IPS-NIHi7 (cell line): ENCODE measurements around the gene TEAD1.

Experiments
- DNase-seq: peaks from one replicate; pipeline ENCODE4 v3.0.0; 2012; ENCODE audit warnings: mixed read lengths; ENCODE audit errors: extremely low spot score

The TEAD1 gene

DNA sequence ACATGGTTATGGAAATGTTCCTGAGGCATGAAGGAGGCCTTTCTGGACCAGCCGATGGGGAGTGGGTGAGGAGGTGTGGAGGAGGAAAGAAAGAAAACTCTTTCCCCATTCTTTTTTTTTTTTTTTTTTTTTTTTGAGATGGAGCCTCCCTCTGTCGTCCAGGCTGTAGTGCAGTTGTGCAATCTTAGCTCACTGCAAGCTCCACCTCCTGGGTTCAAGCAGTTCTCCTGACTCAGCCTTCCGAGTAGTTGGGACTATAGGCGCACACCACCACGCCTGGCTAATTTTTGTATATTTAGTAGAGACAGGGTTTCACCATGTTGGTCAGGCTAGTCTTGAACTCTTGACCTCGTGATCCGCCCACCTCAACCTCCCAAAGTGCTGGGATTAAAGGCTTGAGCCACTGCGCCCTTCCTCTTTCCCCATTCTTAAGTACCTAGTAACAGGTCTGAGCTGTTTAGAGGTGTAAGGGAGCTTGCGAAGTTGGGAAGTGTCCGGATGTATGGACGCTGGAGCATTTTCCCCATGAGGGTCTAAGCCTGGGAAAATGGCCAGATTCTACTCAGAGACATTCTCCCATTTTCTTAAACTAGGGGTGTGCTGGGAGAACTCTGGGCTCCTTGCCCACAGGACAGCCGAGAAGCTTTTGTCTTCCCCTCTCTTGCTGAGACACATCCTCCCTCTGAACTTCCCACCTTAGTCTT is 135.8 kb downstream of the TEAD1 start:
- DNase-seq = no peak

DNA sequence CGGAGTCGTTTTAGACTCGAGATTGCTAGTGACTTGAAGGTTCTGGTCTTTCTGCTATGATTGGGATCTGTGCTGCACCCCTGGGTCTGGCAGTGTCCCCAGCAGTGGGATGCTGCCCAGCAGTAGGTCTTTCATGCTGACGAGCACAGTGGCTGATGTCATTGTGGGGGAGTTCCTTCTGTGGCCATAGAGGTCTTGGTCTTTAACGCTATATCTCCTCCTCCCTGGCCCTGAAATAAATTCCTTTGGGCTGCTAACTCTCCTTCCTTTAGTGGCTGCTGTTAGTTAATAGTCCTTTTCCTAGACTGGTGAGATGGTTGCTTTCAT is 136.3 kb downstream of the TEAD1 start:
- DNase-seq = no peak

DNA sequence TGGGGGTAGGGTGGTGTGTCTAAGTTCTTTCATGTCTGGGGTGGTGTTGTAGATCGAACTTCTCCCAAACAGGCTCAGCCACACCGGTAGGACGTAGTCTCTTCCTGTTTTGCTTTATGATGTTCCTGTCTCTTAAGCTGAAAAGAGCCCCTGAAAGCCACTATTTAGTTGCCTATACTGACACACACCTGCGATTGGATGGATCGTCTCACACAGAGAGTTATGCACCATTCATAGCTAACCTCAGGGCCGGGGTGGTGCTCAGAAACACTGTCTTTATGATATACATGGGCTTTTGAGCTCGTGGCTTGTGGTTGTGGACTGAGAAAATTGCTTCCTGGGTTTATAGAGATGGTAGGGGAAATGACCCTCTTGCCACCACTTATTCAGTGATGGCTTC is 137.6 kb downstream of the TEAD1 start:
- DNase-seq = no peak

DNA sequence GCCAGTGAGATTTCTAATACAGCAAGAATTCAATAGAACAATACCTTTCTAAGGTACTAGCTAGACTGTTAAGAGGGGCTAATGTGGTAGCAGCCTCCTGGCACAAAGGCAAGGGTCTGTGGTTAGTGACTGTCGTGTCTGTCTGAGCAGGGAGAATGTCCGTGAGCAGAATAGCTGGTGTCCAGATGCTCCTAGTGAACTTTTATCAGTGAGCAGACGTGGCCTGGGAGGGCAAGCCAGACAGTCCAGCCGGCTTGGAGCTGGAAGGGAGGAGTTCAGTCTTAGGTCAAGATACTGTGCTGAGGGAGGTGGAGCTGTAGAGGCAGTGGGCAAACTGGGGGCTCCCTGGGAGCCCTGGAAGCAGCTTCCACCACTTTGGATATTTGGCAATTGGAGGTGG is 138.6 kb downstream of the TEAD1 start:
- no peak for DNase-seq

DNA sequence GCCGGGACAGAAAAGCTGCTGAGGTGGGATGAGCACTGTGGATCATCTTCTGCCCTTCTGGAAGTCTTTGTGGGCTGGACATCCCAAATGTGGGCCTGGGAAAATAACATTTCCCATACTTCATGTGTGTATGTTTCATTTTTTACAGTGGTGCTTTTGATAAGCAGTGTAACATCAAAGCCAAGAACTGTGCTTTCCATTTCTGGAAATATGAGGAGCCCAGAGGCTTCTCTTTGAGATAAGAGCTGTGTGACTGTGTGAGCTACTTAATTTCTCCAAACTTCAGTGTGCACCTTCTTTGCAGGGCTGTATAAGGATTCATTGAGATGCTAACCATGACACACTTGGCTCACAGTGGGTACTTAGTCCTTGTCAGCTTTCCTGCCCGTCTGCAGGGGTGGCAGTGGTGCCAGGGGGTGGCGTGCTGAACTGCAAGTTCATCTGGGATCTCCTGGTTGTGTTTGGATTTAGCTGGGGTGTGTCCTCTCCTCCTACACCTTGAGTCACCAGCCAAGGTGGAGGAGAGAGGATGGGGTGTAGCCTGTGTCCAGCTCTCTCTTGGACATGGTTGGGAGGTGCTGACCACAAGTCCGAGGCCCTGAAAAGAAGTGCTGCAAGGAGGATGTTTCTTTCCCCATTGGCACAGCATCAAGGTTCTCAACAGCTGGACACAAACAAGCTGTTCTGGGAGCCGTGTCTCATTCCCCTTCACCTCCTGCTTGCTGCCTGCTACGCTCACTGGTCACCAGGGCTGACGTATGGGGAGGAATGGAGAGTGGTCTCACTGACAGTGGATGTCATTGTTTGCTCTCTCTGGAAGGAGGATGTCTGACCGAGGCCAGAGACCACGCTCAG is 139.4 kb downstream of the TEAD1 start:
- no peak for DNase-seq

DNA sequence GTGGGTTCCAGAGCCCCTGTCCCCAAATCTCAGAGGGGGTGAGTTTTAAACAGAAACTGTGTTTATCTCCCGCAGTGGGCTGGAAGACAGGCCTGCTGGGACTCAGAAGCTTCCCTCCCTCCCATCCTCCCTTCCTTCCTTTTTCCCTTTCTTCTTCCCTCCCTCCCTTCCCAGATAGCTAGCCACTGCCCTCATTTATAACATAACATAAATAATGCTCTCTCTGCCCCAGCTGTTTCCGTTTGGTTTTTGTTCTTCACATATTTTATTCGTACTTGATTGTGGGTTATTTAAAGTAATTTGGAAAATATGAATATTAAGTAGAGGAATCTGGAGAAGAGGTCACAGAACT is 140.9 kb downstream of the TEAD1 start:
- DNase-seq = no peak

DNA sequence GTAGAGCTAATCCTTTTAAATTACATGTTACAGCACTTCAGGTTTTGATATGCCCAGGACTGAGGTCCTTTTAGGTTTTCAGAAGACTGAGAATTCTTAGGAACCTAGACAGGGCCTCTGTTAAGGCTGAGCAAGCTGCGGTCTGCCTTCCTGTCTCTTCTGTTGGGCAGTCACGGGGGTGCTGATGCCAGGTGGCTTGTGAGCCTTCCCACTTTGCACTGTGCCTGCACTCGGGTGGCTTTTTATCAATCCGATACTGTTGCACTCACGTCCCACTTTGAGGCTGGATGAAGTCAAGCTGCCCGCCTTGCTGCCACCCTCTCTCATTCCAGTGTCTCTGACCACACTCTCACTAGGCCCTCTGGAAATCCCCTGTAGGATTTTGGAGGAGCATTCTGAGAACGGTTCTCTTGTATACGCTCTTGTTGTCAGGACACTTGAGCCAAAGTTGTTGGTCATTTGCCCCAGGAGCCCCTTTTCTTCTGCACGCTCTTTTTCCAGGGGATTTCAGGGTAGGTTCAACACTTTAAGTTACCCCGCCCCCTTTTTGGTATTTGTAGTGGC is 141.8 kb downstream of the TEAD1 start:
- DNase-seq = no peak

DNA sequence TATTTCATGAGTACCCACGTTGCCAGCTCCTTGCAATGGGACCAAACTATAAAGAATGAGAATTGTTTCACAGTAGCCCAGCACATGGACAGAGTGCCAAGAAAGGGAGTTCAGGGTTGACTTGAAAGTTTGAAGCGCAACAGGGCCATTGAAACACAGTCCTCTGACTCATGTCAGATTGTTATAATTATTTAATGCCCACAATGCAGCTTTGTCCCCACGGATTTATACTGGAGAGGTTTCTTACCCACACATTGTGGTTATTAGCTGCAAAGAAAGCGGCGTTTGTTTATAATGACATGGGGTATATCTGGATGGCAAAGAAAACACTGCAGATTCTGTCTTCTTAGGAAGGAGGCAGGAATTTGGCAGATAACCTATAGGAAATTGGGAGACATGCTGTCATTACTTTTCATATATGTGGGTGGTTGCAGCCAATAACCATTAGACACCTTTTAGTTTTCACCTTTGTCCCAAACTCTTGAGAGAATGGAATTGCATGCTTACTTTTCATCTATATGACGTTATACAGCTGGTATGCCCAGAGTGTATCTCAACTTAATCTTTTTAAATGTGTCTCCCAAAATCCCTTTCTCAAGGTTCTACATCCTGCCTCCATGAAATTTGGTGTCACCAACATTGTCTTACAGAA is 143.6 kb downstream of the TEAD1 start:
- no peak for DNase-seq

DNA sequence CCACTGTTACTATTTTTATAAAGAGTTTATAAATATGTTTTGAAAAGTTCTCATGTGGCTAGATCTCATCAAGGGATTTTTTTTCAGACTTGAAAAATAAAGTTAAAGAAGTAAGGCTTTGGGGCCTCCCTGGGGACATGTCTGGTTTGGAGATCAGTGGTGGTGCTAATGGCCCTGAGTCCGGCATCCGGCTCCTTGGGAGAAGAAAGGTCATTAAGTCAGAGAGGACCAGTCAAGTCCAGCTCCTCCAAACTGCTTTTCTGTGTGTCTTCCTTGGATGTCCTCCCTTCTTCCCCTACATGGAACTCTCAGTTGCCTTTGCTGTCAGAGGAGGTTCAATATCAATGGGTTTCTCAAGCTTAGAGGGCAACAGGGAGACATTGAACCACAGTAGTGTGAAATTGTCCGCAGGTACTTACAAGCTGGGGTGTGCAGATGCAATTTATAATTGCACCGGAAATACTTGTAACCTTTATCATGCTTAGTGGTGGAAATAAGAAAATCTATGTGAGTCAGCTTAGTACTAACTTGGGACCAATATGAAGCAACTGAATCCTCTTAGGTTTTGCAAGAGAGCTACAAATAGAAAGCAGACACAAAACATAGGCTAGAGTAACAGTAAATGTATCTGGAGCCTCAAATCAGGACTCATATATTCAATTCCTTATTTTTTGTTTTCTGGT is 144.3 kb downstream of the TEAD1 start:
- DNase-seq = no peak

DNA sequence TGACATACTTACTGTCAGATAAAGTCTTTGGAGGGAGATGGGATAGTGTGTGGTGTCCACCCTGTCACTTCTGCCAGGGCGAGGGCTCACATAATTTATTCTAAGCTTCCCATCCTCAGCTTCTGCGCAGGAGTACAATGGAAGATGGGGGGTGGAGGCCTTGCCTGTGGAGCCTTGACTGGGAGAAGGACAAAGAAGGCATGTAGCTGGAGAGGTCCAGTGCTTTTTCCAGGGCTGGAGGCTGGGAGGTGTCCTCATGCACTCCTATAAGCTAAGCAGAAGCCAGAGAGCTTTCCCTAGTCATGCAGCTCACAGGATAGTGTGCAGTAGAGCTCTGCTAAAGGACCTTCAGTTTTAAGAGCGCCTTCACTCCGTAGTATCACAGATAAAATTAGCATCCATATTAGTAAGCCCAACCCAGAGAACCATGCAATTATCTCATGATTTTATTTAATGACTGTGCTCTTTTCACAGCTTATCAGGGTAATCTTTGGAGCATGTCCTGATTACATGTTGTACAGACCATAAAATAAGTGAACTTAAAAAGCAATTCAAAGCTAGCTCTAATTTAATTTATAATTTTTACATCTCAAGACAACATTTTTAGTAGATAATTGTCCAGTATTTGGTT is 148.3 kb downstream of the TEAD1 start:
- no peak for DNase-seq

DNA sequence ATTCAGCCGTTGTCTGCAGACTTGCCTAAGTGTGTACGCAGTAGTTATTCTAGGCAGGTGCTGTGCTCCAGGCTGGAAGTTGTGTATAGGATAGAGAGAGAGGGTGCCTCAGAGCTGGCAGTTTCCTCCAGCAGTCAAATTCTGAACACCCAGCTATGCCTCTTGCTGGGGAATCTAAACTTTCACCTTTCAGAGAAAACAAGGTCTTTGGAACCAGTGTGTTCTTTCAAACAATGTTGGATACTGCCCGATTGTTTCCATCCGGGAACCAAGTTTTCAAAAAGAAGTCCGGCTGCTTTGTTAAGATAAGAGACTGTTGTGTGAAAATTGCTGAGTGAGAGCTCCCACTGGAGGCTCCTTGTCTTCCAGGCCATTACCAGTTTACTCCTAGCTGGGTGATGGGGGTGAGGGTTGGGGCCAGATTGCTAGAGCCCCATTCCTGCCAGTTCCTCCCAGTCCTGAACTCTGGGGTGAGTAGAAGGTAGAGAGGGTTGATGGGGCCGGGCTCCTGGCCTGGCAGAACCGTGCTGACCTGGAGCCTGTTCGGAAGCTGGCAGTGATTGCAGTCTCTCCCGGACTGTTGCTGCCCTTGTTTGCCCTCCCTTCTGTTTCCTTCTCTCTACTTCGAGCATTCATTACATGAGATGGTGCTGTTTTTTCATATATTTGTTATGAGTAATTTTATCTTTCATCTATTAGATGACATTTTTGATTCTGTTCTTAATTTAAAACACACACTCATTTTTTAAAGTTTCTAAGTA is 150.2 kb downstream of the TEAD1 start:
- no peak for DNase-seq

DNA sequence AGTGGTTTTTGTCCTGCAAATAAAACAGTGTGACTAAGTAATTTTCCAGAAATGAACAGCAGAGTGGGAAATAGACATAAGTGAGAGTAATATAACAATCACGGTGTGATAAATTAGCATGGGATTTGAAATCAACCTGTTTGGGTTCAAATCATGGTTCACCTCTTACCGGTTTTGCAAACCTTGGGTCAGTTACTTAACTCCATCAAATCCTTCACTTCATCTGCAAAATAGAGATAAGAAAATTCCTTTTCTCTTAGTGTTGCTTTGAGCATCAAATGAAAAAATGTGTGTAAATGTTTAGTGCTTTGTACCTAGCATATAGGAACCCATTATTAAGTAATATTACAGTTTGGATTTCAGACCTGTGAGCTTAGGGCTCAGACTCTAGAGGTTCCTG is 152.2 kb downstream of the TEAD1 start:
- no peak for DNase-seq

DNA sequence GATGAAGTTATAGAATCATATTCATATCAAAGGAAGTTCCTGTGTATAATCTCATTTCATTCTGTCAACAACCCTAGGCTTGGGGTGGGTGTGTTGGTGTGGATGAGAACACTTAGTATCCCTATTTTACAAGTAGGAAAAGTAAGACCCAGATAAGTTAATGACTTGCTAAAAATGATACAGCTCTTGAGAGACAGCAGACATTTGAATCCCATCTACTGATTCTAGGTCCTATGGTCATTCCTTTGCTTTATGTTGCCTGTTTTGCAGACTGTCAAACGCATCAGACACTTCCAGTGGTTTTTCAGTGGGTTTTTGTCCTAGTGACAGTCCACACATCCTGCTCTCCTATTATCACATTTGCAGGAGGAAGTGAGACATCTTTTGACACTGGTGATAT is 153.1 kb downstream of the TEAD1 start:
- no peak for DNase-seq

DNA sequence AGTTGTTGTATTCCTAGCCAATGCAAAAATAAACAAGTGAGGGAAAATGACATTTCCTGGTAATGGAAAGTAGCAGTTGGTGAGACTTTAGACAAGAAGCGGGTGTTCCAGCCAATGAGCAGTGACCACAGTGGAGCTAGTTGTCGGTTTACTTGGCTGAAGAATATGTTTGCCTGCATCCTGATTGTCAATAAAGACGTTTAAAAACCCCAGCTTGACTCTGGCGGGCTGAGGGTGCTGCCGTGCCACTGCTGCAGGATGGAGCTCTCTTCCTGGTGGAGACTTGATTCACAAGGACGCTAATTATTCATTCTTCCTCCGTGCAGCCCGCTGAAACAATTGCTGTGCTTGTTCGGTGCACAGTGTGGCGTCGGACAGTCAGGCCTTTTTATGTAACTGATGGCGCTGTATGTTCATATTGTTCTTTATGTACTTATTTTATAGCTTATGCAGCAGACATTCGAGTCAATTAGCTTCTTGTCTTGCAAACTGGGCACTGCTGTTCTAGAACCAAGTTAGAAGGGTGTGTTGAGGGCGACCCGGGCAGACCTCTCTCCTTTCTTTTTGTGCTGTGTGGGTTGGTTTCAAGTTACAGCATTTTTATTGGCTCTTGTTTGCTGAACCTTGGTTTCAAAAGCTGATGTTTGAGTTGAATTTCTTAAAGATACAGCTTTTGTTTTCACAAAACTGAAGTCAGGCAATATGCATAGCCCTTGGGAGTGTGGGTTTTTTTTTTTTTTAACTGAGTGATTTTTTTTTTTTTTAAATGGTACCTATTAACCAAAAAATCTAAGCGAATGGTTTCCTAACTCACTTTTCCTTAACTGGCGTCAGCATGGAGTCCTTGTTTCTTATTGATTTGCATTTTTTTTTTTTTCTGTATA is 153.9 kb downstream of the TEAD1 start:
- peak; percentile 62 for DNase-seq

DNA sequence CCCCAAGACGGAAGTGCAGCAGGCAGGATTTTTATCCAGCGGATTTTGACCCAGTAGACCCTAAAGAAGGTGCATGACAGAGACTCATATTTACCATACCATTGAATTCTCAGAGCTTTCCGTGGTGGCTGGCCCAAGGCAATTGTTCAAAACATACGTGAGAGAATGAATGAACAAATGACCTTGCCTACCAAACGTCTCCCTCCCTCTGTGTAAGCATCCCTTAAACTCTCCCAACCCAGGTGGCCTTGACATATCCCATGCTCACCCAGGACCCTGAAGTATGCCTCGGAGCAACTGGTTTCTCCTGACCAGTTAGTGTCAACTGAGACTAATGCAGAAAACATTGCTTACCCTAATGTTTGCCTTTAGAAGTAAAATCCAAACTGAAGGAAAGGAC is 154.9 kb downstream of the TEAD1 start:
- DNase-seq = no peak

DNA sequence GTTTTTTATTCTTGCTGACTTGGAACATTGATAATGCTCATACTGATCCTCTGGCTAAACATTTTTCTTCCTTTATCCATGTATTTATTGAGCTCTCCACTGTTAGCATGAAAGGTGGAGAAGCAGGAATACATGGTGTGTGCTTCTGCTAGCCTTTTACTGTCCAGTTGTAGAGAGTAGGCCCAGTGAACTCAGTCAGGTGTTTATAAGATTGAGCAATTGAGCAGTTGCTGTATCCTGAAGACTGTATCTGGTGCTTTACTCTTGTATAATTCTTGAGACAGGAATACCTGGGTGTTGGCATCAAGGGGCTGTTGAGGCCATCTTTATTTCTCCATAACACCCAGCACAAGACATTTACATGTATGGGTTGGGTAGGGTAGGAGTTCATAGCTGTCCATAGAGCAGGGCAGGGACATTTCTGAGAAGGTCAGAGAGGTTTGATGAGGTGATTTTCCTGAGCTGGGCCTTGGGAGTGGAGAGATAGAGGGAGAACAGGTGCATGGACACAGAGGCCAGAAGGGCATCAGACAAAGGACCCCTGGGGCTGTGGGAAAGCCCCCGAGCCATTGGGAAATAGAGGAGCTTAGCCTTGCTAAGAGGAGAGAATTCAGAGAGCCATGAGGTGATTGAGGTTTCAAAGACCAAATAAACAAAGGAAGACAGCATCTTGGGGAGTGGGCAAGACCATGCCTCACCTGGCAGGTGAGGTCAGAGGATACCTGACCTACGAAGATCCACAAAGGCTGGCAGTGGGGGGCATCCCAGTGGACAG is 155.5 kb downstream of the TEAD1 start:
- DNase-seq = no peak

DNA sequence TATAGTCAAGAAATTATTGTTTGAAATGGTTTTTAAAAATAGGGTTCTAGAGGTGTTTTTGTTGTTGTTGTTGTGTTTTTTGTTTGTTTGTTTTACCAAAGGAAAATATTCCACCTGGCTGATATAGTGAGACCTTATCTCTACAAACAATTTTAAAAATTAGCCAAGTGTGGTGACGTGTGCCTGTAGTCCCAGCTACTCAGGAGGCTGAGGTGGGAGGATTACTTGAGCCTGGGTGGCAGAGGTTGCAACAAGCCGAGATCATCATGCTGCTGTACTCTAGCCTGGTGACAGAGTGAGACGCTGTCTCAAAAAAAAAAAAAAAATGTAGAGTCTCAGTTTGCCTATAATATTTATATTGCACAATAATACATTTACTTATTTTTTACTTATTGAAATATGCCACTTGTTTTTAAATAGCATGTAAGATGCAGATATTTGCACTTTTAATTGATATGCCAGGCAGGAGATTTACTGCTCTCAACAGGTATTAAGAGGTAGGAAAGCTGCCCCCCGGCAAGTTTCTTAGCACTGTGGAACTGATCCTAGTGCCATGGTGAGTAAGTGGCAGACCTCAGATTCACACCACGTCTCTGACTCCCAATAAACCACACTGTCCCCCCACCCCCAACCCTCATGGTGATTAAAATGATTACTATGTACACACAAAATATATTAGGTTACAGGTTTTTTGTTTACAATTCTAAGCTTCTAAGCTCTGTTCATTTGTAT is 157.4 kb downstream of the TEAD1 start:
- DNase-seq = no peak

DNA sequence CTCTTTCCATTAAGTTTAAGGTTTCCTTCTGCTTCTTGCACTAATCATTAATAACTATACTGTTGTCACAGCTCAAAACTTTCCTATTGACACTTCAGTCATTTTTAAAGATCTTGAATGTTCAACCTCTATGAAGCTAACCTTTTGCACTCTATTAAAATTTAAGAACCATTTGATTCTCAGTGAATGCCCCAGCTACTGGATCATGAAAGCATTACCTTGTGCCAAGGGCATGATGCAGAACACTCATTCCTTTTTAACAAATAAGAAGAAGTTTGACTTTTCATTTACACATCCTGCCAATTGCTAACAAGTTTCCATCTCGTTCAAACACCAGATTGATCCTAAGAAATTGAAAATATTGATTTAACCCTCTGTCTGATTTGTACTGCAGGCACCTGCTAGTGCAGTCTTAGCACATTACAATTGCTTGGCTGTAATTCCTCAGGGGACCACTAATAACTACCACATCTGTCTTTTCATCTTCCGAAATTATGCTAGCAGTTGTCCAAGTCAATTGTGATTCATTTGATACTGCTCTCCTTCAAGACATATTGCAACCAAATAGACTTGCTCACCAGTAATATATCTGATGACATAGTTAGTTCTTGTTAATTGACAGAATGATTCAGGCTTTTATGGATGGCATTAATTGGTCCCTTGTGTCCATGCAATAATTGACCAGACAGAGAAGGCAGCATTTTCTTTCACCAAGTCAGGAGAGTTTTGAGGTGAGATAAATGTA is 158.4 kb downstream of the TEAD1 start:
- DNase-seq = no peak
